Measurements from ENCODE around the gene LAMA3.

The LAMA3 gene

GRCh38 chr18:23922939-23923338 lies 233.7 kb downstream of the LAMA3 start:
- DNase-seq, result no peak

GRCh38 chr18:23924813-23925212 lies 235.6 kb downstream of the LAMA3 start:
- DNase-seq, result no peak

GRCh38 chr18:23926571-23926970 lies 237.3 kb downstream of the LAMA3 start:
- DNase-seq, result no peak

- DNase-seq, result no peak
Observed at GRCh38 chr18:23927821-23928746, 238.8 kb downstream of the LAMA3 start.

- no peak for DNase-seq
Observed at GRCh38 chr18:23929362-23929930, 240.2 kb downstream of the LAMA3 start.

- no peak for DNase-seq
Observed at GRCh38 chr18:23930002-23930401, 240.7 kb downstream of the LAMA3 start.

- DNase-seq, result no peak
Observed at GRCh38 chr18:23932385-23933067, 243.3 kb downstream of the LAMA3 start.

GRCh38 chr18:23933407-23933806 lies 244.2 kb downstream of the LAMA3 start:
- DNase-seq, result no peak

GRCh38 chr18:23934252-23934651 lies 245.0 kb downstream of the LAMA3 start:
- no peak for DNase-seq

- DNase-seq, result no peak
Observed at GRCh38 chr18:23934863-23935262, 245.6 kb downstream of the LAMA3 start.

- DNase-seq, result no peak
Observed at GRCh38 chr18:23935804-23936203, 246.6 kb downstream of the LAMA3 start.

- no peak for DNase-seq
Observed at GRCh38 chr18:23936381-23936958, 247.2 kb downstream of the LAMA3 start.

- DNase-seq, result no peak
Observed at GRCh38 chr18:23938043-23938756, 248.9 kb downstream of the LAMA3 start.

GRCh38 chr18:23938901-23939341 lies 249.7 kb downstream of the LAMA3 start:
- DNase-seq, result no peak

GRCh38 chr18:23939366-23939765 lies 250.1 kb downstream of the LAMA3 start:
- DNase-seq, result no peak

- no peak for DNase-seq
Observed at GRCh38 chr18:23939896-23940295, 250.6 kb downstream of the LAMA3 start.

GRCh38 chr18:23941791-23942190 lies 252.5 kb downstream of the LAMA3 start:
- DNase-seq, result no peak

- no peak for DNase-seq
Observed at GRCh38 chr18:23943104-23943503, 253.9 kb downstream of the LAMA3 start.

- no peak for DNase-seq
Observed at GRCh38 chr18:23943903-23944624, 254.8 kb downstream of the LAMA3 start.

- DNase-seq, result no peak
Observed at GRCh38 chr18:23945416-23946079, 256.3 kb downstream of the LAMA3 start.

- DNase-seq, result no peak
Observed at GRCh38 chr18:23949863-23950262, 260.6 kb downstream of the LAMA3 start.
